ENCODE measurements around the gene GNAI2. TPM values are rescaled to one million over a fixed set of nuclear protein-coding genes. Genes with fewer than 3 reads are reported as not detected.

Gene GNAI2
- total RNA-seq, 1 donor, result 596 TPM

Small RNA genes lying within 50 kb of the gene (small RNA-seq; reads per million reads assigned to genes)
- not detected for gene MIR5787

Other genes starting within 250 kb of the GNAI2 start
- 267 TPM for gene RBM5, start 147.3 kb upstream of the GNAI2 start, total RNA-seq
- gene SEMA3F, start 80.9 kb upstream of the GNAI2 start, total RNA-seq, result 1.1 TPM
- not detected for gene GNAT1, start 44.6 kb upstream of the GNAI2 start, total RNA-seq
- under 0.01 TPM for gene SLC38A3, start 30.9 kb upstream of the GNAI2 start, total RNA-seq
- 0.54 TPM for gene SEMA3B, start 32.9 kb downstream of the GNAI2 start, total RNA-seq
- gene LSMEM2, start 42.9 kb downstream of the GNAI2 start, total RNA-seq, result not detected
- gene IFRD2, start 56.2 kb downstream of the GNAI2 start, total RNA-seq, result 77.8 TPM
- gene HYAL3, start 63.2 kb downstream of the GNAI2 start, total RNA-seq, result 44.7 TPM
- 88.6 TPM for gene NAA80, start 63.2 kb downstream of the GNAI2 start, total RNA-seq
- 0.27 TPM for gene HYAL1, start 67.4 kb downstream of the GNAI2 start, total RNA-seq
- gene HYAL2, start 86.5 kb downstream of the GNAI2 start, total RNA-seq, result 39.9 TPM
- gene TUSC2, start 92.0 kb downstream of the GNAI2 start, total RNA-seq, result 28.8 TPM
- gene RASSF1, start 104.6 kb downstream of the GNAI2 start, total RNA-seq, result 217 TPM
- gene ZMYND10, start 109.5 kb downstream of the GNAI2 start, total RNA-seq, result 3.8 TPM
- 39.9 TPM for gene NPRL2, start 114.6 kb downstream of the GNAI2 start, total RNA-seq
- 57.6 TPM for gene CYB561D2, start 114.7 kb downstream of the GNAI2 start, total RNA-seq
- gene TMEM115, start 123.3 kb downstream of the GNAI2 start, total RNA-seq, result 49.3 TPM